CD4-positive, alpha-beta T cell treated with Interferon alpha-2 for 1 hour (primary cell): Measurements from ENCODE around the gene MREG.
"Not testable (repeated sequence)": the region's sequence is repeated elsewhere in the genome, so short reads cannot be mapped to it uniquely, and the experiment has no call there.

Source experiments
- DNase-seq, 2 donors: peaks; one replicate each; pipeline ENCODE4 v3.0.0-alpha.2; 2020 to 2022

Gene MREG

DNA sequence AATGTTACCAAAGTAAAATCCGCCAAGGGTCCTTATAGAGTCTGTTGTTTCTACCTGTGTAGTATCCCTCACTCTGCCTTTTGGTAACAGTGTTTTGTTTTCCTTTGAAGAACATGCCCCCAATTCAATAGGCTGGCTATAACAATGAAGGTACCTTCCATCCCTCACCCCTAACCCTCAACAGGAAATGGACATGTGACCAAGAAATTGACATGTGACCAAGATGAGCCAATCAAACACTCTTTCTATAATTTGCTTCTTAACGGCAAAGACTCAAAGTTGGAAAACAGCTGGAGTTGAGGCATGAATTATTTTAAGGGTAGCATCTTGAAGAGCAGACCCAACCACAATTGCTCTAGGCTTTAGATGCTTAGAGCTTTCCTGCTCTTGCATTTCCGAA is 5.4 kb upstream of the MREG start:
- no peak for DNase-seq

GRCh38 chr2:216017365-216017764 is 4.0 kb upstream of the MREG start:
- DNase-seq = peak; percentile 48 to 57

GRCh38 chr2:216016581-216016980 is 3.2 kb upstream of the MREG start:
- peak in 1 of 2 donors; percentile 33 for DNase-seq

- DNase-seq = peak; percentile 49 to 70
Observed at GRCh38 chr2:216015722-216016464, 2.5 kb upstream of the MREG start.

- DNase-seq = no peak
Observed at GRCh38 chr2:216014986-216015385, 1.6 kb upstream of the MREG start.

GRCh38 chr2:216014006-216014405 is 655 bp upstream of the MREG start:
- no peak for DNase-seq

DNA sequence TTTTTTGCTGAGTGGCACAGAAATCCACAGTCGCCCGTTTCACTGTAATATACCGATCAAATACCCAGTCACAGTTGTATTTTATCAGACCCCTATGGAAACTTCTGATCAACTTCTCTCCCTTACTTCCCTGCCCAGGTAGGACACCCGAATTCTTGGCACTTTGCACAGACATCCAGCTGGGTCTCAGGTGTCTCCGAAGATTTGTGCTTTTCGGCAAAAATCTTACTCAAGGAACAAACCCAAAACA is 596 bp downstream of the MREG start:
- no peak for DNase-seq

- no peak for DNase-seq
Observed at GRCh38 chr2:216012133-216012829, 1.1 kb downstream of the MREG start.

- not testable (repeated sequence) for DNase-seq
Observed at GRCh38 chr2:216009215-216009614, 4.1 kb downstream of the MREG start.

DNA sequence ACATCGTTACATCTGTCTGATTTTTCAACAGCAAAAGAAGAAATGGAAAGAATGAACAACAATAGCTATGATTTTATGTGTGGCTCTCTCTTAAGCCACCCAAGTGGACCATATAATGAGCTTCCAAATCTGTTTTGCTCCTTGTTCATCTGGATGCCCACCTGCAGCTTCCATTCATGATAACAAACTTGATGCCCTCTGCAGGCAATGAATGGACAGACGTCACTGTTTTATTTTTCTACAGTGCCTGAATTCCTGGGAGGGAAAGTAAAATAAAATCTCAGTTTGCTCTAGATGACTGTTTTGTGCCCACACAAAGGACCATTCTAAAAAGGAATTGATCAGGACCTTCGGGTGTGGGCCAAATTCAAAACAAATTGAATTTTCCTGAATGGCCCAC is 5.0 kb downstream of the MREG start:
- DNase-seq = no peak

DNA sequence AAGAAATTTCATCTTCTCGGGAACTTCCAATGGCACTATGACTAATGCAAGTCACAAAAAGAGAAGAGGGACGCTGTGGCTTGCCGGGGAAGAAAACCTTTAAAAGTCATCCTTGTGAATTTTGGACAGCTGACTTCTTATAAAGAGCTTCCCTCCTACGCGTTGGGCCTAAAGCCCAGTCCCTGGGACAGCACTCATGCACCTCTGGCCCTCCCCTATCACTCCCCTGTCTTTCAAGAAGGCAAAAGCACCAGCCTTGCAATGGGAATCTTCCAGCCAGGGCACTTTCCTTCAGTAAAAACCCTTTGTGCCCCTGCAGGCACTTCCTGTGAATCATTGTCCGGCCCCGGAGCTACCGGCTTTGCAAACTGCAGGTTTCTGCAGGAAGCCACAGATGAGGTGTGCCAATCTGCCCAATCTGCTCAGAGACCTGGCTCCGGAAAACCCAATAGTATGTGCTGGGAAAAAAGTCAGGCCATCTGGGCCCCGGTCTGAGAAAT is 7.1 kb downstream of the MREG start:
- peak; percentile 13 to 38 for DNase-seq

DNA sequence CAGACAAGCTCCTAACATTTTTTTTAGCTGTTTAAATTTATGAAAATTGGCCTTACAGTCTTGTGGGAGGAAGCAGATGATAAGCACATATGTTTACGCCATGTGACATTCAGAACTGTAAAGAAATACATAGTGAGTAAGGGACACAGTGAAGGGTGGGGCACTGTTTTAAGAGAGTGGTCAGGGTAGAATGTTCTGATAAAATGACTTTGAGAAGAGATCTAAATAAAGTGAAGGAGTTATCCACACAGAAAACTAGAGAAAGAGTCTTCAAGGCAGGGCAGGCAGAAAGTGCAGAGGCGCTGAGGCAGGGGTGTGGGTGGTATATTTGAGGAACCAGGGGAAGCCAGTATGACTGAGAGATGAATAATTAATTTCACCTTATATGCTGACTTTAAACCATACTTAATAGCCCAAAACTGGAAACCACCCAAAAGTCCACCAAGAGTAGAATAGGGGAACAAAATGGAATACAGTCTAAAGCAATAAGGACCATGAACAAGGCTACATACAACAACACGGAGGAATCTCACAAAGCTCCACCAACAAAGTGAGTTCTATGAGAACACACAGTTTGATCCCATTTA is 8.6 kb downstream of the MREG start:
- no peak for DNase-seq

DNA sequence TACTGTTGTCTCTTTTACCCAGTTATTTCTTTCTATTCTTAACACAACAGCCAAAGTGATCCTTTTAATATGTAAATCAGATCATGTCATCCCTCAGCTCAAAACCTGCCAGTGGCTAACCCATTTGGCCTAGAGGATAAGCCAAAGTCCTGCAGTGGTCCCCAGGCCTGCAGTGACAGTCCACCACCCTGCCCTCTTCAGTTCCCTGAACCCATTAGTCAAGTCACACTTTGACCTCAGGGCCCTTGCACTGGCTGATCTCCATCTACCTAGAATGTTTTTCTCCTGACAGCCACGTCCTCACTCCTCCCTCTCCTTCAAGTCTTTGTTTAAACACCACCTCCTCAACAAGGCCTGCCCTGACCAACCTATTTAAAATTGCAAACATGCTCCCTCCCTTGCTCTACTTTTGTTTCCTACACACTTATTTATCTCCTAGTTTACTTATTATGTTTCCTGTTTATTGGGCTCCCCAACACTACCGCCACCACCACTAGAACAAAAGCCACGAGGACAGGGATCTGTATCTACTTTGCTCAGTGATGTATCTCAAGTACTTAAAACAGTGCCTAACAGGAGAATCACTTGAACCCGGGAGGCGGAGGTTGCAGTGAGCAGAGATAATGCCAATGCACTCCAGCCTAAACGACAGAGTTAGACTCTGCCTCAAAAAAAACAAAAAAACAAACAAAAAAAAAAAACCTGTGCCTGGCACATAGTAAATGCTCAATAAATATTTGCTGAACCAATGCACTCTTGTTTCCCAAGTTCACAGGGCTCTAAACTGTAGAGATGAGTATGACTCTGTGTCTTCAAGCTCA is 9.3 kb downstream of the MREG start:
- DNase-seq = no peak

- DNase-seq = no peak
Observed at GRCh38 chr2:216002693-216003092, 10.7 kb downstream of the MREG start.

DNA sequence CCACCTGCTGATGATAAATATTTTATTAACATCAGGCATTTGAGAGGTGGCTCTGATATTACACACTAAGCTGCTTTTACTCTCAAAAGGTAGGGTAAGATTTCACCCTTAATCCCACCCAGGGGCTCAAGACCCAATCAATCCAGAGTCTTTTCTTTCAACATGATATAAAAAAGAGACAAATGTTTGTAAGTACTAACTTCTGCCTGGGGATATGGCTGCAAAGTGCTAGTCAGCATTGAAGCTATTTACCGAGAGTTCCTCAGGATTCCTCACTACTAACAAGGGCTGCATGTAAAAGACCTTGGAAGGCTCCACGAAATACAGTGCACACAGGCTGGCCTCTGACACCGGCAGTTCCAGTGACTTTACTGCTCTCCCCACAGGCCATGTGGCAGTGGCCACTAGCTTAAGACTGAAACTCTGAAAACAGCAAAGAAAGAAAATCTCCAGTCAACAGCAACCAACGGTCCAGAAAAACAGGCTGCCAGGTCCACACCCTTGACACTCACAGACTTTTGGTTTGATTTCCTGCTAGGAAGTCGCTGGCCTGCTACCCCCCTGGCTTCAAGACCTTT is 11.2 kb downstream of the MREG start:
- DNase-seq = no peak

DNA sequence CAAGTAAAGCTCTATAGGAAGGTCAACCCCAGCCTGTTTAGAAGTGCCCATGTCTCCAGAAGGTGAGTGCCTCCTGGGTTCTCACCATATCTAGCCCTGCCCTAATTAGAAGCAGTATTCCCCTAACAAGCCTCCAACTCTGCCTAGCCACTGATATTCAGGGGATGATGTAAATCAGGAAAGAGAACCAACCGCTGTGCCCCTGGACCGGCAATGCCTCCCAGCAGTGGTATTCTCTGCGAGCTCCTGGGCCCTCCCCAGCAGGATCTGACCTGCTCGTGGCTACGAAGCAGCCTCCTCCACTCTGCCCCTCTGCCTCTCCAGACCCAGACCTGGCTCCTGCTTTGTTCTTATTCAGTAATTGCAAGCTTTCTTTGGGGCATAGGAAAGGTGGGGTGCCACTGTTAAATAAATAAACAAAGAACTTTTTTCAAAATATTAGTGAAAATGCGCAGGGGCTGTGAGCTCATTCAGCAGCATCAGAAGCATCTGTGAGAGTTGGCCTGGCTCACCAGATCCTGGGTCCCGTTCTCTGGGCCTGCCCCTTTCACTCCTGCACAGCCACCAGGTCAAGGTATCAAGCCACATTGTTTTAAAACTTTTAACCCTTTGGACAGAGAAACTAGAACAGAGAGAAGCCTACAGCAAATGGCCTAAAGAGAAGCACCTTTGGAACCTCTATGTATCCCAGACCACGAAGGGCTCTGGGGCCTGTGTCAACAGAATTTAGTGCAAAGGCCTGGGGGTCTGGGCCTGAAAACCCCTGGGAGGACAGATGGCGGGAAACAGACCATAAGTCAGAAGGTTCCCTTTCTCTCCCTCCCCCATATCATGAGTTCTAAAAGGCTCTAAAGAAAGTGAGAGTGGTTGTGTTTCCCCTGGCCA is 11.9 kb downstream of the MREG start:
- DNase-seq = no peak

DNA sequence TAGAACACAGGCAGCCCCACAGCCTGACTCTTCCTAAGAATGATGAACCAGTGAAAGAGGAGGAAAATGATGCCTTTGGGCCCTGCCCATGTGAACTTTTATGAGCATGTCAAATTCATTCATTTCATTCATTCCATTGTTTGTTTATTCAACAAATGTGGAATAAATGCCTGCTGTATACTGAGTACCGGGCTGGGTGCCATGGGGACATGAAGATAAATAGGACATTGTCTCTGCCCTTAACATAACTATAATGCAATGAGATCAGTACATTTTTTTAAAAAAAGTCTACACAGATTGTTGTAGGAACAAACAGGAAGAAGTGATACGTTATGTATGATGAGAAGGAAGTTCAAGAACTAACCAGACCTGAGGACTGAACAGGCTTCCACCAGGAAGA is 14.7 kb downstream of the MREG start:
- DNase-seq = no peak

DNA sequence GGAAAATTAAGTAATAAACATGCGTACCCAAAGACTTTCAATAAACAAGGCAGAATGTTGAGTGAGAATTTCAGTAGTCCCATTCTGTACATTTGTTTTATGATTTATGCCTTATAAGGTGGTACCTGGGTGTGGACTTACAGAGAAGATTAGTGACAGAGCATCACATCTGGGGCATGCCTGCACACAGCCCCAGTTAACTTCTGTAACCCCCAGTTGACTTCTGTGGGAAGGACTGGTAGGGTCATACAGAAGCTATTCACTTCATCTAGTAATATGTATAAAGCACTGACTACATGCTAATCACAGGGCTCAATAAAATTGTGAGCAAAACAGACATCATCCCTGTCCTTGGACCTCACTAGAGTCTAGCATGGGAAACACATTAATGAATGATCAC is 16.1 kb downstream of the MREG start:
- no peak for DNase-seq

- no peak for DNase-seq
Observed at GRCh38 chr2:215994911-215995310, 18.4 kb downstream of the MREG start.

- not testable (repeated sequence) for DNase-seq
Observed at GRCh38 chr2:215988556-215989207, 24.7 kb downstream of the MREG start.

DNA sequence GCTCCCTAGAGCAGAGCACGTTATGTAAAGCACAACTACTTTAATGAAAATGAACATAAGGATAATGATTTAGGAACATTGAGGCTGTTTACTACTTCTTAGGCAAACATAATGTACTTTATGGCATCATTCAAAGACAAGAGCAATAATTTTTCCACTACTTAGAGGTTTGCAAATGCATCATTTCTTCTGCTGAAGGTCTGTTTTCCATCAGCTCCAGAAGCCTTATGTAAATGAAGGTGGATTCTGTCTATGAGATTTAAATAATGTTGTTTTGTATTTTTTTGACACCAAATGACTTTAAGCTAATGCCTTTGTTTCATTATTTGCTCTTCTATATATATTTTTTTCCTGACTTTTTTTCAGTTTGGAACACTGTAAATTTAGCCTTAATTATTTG is 28.1 kb downstream of the MREG start:
- no peak for DNase-seq
